ENCODE measurements around the gene COL15A1. TPM values are rescaled to one million over a fixed set of nuclear protein-coding genes. Genes with fewer than 3 reads are reported as not detected.

The COL15A1 gene
- total RNA-seq, 2 experiments from 2014 or later, result 0.02 to 0.05 TPM

- CTCF ChIA-PET, result no interaction called here
- no peak for DNase-seq
- intact Hi-C loops (cut with micrococcal nuclease), result no loop called here
- peaks cover 6% of the 10 kb centered on the region for H3K27me3 Mint-ChIP-seq (ENCODE audit: low read depth)
- H3K4me1 Mint-ChIP-seq (ENCODE audit: low read depth), result no peaks in the 10 kb centered on the region
- H3K27ac Mint-ChIP-seq, result no peak overlapping the region
- peaks cover 5% of the 10 kb centered on the region for H3K9me3 Mint-ChIP-seq
- H3K4me3 Mint-ChIP-seq, result no peak overlapping the region
- H3K36me3 Mint-ChIP-seq (ENCODE audit: low read depth), result no peaks in the 10 kb centered on the region
These were observed 14.1 kb downstream of the COL15A1 start for GRCh38 chr9:98957826-98958225.

GRCh38 chr9:98958271-98958984, 14.7 kb downstream of the COL15A1 start:
- H3K9me3 Mint-ChIP-seq, result peaks cover 5% of the 10 kb centered on the region

GRCh38 chr9:98960409-98960808, 16.7 kb downstream of the COL15A1 start:
- CTCF ChIA-PET, result no interaction called here
- no peaks in the 10 kb centered on the region for H3K4me1 Mint-ChIP-seq (ENCODE audit: low read depth)
- no peak overlapping the region for H3K27ac Mint-ChIP-seq
- intact Hi-C loops (cut with micrococcal nuclease), result no loop called here
- no peak for DNase-seq
- H3K27me3 Mint-ChIP-seq (ENCODE audit: low read depth), result no peaks in the 10 kb centered on the region
- H3K4me3 Mint-ChIP-seq, result no peak overlapping the region
- H3K36me3 Mint-ChIP-seq (ENCODE audit: low read depth), result no peaks in the 10 kb centered on the region
- peaks cover 5% of the 10 kb centered on the region for H3K9me3 Mint-ChIP-seq

More at GRCh38 chr9:98958271-98958984, 14.7 kb downstream of the COL15A1 start:
- no peaks in the 10 kb centered on the region for H3K36me3 Mint-ChIP-seq (ENCODE audit: low read depth)
- no peak overlapping the region for H3K4me3 Mint-ChIP-seq
- no peak overlapping the region for H3K27ac Mint-ChIP-seq
- intact Hi-C loops (cut with micrococcal nuclease), result no loop called here
- H3K4me1 Mint-ChIP-seq (ENCODE audit: low read depth), result no peaks in the 10 kb centered on the region
- CTCF ChIA-PET, result no interaction called here
- peaks cover 4% of the 10 kb centered on the region for H3K27me3 Mint-ChIP-seq (ENCODE audit: low read depth)
- DNase-seq, result no peak

GRCh38 chr9:98961513-98962180, 17.9 kb downstream of the COL15A1 start:
- Mint-ChIP-seq H3K9me3 (peaks cover 5% of the 10 kb centered on the region), H3K4me3 (no peak overlapping the region), H3K27ac (no peak overlapping the region), H3K4me1 (ENCODE audit: low read depth) (no peaks in the 10 kb centered on the region), H3K36me3 (ENCODE audit: low read depth) (no peaks in the 10 kb centered on the region), H3K27me3 (ENCODE audit: low read depth) (no peaks in the 10 kb centered on the region)
- no peak for DNase-seq
- CTCF ChIA-PET, result no interaction called here
- intact Hi-C loops (cut with micrococcal nuclease), result no loop called here

- intact Hi-C loops (cut with micrococcal nuclease), result no loop called here
- H3K27ac Mint-ChIP-seq, result no peak overlapping the region
- no peak overlapping the region for H3K4me3 Mint-ChIP-seq
These were observed 18.5 kb downstream of the COL15A1 start for GRCh38 chr9:98962181-98962560.

GRCh38 chr9:98962861-98963260, 19.2 kb downstream of the COL15A1 start:
- Mint-ChIP-seq H3K36me3 (ENCODE audit: low read depth) (no peaks in the 10 kb centered on the region), H3K4me1 (ENCODE audit: low read depth) (no peaks in the 10 kb centered on the region), H3K9me3 (no peaks in the 10 kb centered on the region), H3K27ac (no peak overlapping the region), H3K4me3 (no peak overlapping the region), H3K27me3 (ENCODE audit: low read depth) (no peaks in the 10 kb centered on the region)
- intact Hi-C loops (cut with micrococcal nuclease), result no loop called here
- CTCF ChIA-PET, result interaction anchor here (0.6 kb wide), 1 partner anchor 222 kb away, joined by 3 read pairs; no protein-coding TSS in a partner anchor
- DNase-seq, result no peak

More at GRCh38 chr9:98962181-98962560, 18.5 kb downstream of the COL15A1 start:
- H3K36me3 Mint-ChIP-seq (ENCODE audit: low read depth), result no peaks in the 10 kb centered on the region
- CTCF ChIA-PET, result interaction anchor here (0.6 kb wide), 1 partner anchor 223 kb away, joined by 3 read pairs; no protein-coding TSS in a partner anchor
- H3K9me3 Mint-ChIP-seq, result peaks cover 3% of the 10 kb centered on the region
- no peak for DNase-seq
- no peaks in the 10 kb centered on the region for H3K4me1 Mint-ChIP-seq (ENCODE audit: low read depth)
- no peaks in the 10 kb centered on the region for H3K27me3 Mint-ChIP-seq (ENCODE audit: low read depth)

GRCh38 chr9:98964201-98964600, 20.5 kb downstream of the COL15A1 start:
- no peaks in the 10 kb centered on the region for H3K9me3 Mint-ChIP-seq
- H3K4me1 Mint-ChIP-seq (ENCODE audit: low read depth), result no peaks in the 10 kb centered on the region
- no peak for DNase-seq
- H3K27me3 Mint-ChIP-seq (ENCODE audit: low read depth), result no peaks in the 10 kb centered on the region
- CTCF ChIA-PET, result interaction anchor here (0.5 to 1.1 kb wide), 3 partner anchors 9 to 553 kb away, joined by 3 to 4 read pairs (median 3); no protein-coding TSS in a partner anchor
- intact Hi-C loops (cut with micrococcal nuclease), result no loop called here
- H3K4me3 Mint-ChIP-seq, result no peak overlapping the region
- H3K36me3 Mint-ChIP-seq (ENCODE audit: low read depth), result no peaks in the 10 kb centered on the region
- H3K27ac Mint-ChIP-seq, result no peak overlapping the region

GRCh38 chr9:98964911-98965336, 21.2 kb downstream of the COL15A1 start:
- H3K36me3 Mint-ChIP-seq (ENCODE audit: low read depth), result no peaks in the 10 kb centered on the region
- no peak for DNase-seq
- H3K9me3 Mint-ChIP-seq, result no peaks in the 10 kb centered on the region
- intact Hi-C loops (cut with micrococcal nuclease), result no loop called here
- no peak overlapping the region for H3K4me3 Mint-ChIP-seq
- CTCF ChIA-PET, result interaction anchor here (1.1 to 1.3 kb wide), 2 partner anchors 8 to 122 kb away, joined by 3 to 4 read pairs; no protein-coding TSS in a partner anchor
- H3K4me1 Mint-ChIP-seq (ENCODE audit: low read depth), result no peaks in the 10 kb centered on the region
- H3K27ac Mint-ChIP-seq, result no peak overlapping the region
- H3K27me3 Mint-ChIP-seq (ENCODE audit: low read depth), result no peaks in the 10 kb centered on the region

- no peaks in the 10 kb centered on the region for H3K4me1 Mint-ChIP-seq (ENCODE audit: low read depth)
- no peak overlapping the region for H3K4me3 Mint-ChIP-seq
- intact Hi-C loops (cut with micrococcal nuclease), result no loop called here
- H3K9me3 Mint-ChIP-seq, result no peaks in the 10 kb centered on the region
- H3K36me3 Mint-ChIP-seq (ENCODE audit: low read depth), result no peaks in the 10 kb centered on the region
- no peak overlapping the region for H3K27ac Mint-ChIP-seq
- CTCF ChIA-PET, result interaction anchor here (1.1 kb wide), 1 partner anchor 46 kb away, joined by 3 read pairs; no protein-coding TSS in a partner anchor
- no peaks in the 10 kb centered on the region for H3K27me3 Mint-ChIP-seq (ENCODE audit: low read depth)
- no peak for DNase-seq
These were observed 23.0 kb downstream of the COL15A1 start for GRCh38 chr9:98966676-98967075.

GRCh38 chr9:98967257-98967656, 23.6 kb downstream of the COL15A1 start:
- H3K9me3 Mint-ChIP-seq, result no peaks in the 10 kb centered on the region
- no peaks in the 10 kb centered on the region for H3K4me1 Mint-ChIP-seq (ENCODE audit: low read depth)
- intact Hi-C loops (cut with micrococcal nuclease), result no loop called here
- no peak overlapping the region for H3K4me3 Mint-ChIP-seq
- CTCF ChIA-PET, result interaction anchor here (1.1 kb wide), 1 partner anchor 46 kb away, joined by 3 read pairs; no protein-coding TSS in a partner anchor
- H3K27me3 Mint-ChIP-seq (ENCODE audit: low read depth), result no peaks in the 10 kb centered on the region
- no peaks in the 10 kb centered on the region for H3K36me3 Mint-ChIP-seq (ENCODE audit: low read depth)
- DNase-seq, result no peak
- H3K27ac Mint-ChIP-seq, result no peak overlapping the region

GRCh38 chr9:98967680-98968079, 24.0 kb downstream of the COL15A1 start:
- H3K27me3 Mint-ChIP-seq (ENCODE audit: low read depth), result no peaks in the 10 kb centered on the region
- H3K9me3 Mint-ChIP-seq, result no peaks in the 10 kb centered on the region
- H3K4me1 Mint-ChIP-seq (ENCODE audit: low read depth), result no peaks in the 10 kb centered on the region
- intact Hi-C loops (cut with micrococcal nuclease), result no loop called here
- CTCF ChIA-PET, result no interaction called here
- no peak overlapping the region for H3K4me3 Mint-ChIP-seq
- no peak overlapping the region for H3K27ac Mint-ChIP-seq
- no peaks in the 10 kb centered on the region for H3K36me3 Mint-ChIP-seq (ENCODE audit: low read depth)
- DNase-seq, result no peak

GRCh38 chr9:98968601-98969337, 25.1 kb downstream of the COL15A1 start:
- H3K27me3 Mint-ChIP-seq (ENCODE audit: low read depth), result no peaks in the 10 kb centered on the region
- no peaks in the 10 kb centered on the region for H3K36me3 Mint-ChIP-seq (ENCODE audit: low read depth)
- no peak overlapping the region for H3K4me3 Mint-ChIP-seq
- intact Hi-C loops (cut with micrococcal nuclease), result no loop called here
- H3K27ac Mint-ChIP-seq, result no peak overlapping the region
- H3K9me3 Mint-ChIP-seq, result no peaks in the 10 kb centered on the region
- CTCF ChIA-PET, result interaction anchor here (0.6 to 1.0 kb wide), 2 partner anchors 121 to 167 kb away, joined by 4 to 7 read pairs; no protein-coding TSS in a partner anchor
- no peaks in the 10 kb centered on the region for H3K4me1 Mint-ChIP-seq (ENCODE audit: low read depth)
- no peak for DNase-seq

Measured in activated naive CD4-positive, alpha-beta T cell treated with anti-CD3 and anti-CD28 coated beads for 36 hours (primary cell).